Epithelial cell of proximal tubule (primary cell): Measurements from ENCODE around the gene BAIAP2. TPM values are rescaled to one million over a fixed set of nuclear protein-coding genes. Genes with fewer than 3 reads are reported as not detected.

ENCODE experiments used
- DNase-seq: peaks from one replicate; pipeline ENCODE4 v3.0.0-alpha.2; 2011; ENCODE audit warnings: low read depth
- H3K4me3 ChIP-seq: 2 replicates; pipeline ENCODE4 v1.5.1; 2011; ENCODE audit warnings: low read depth, mild to moderate bottlenecking, low read length
- CTCF ChIP-seq: conservative IDR thresholded peaks from 2 replicates; pipeline ENCODE4 v1.5.1; 2012; ENCODE audit warnings: low read depth, mild to moderate bottlenecking, low read length
- total RNA-seq: library from RNA; depleted of rRNA; stranded (reverse); fragments of >200 nt; gene quantifications from 2 replicates; pipeline ENCODE4 v1.2.3, GENCODE V29; 2015

The BAIAP2 gene
- total RNA-seq, 1 donor from 2014 or later, result 44.0 TPM

GRCh38 chr17:81002409-81003361, 32.3 kb upstream of the BAIAP2 start:
- no peak for TF ChIP-seq CTCF
- no peak overlapping the region for H3K4me3 ChIP-seq
- DNase-seq, result no peak

- TF ChIP-seq CTCF, result no peak
- no peak overlapping the region for H3K4me3 ChIP-seq
- DNase-seq, result no peak
Measured at GRCh38 chr17:81003711-81004475, 31.1 kb upstream of the BAIAP2 start.

GRCh38 chr17:81006891-81007290, 28.1 kb upstream of the BAIAP2 start:
- H3K4me3 ChIP-seq, result no peak overlapping the region
- TF ChIP-seq CTCF, result no peak
- DNase-seq, result no peak

GRCh38 chr17:81008140-81008539, 26.8 kb upstream of the BAIAP2 start:
- no peak for TF ChIP-seq CTCF
- H3K4me3 ChIP-seq, result no peak overlapping the region
- no peak for DNase-seq

GRCh38 chr17:81009136-81009535, 25.8 kb upstream of the BAIAP2 start:
- no peak for TF ChIP-seq CTCF
- H3K4me3 ChIP-seq, result no peak overlapping the region
- no peak for DNase-seq

GRCh38 chr17:81010935-81011334, 24.0 kb upstream of the BAIAP2 start:
- H3K4me3 ChIP-seq, result no peak overlapping the region
- no peak for TF ChIP-seq CTCF
- DNase-seq, result no peak
